Measurements from ENCODE around the gene TBPL2.

GRCh38 chr14:55401751-55402150 is 38.7 kb downstream of the TBPL2 start:
- TF ChIP-seq CTCF (IDR thresholded peaks at IDR 0.05; ENCODE audit: low read depth, low read length) (no peak), MYC (IDR thresholded peaks at IDR 0.05; ENCODE audit: low read depth, low read length) (no peak)
